DND-41 (cell line): ENCODE measurements around the gene GDA.

Experiments
- ATAC-seq: fragments of 200-7000 bp; cut with Tn5 transposase; 3 replicates; pipeline ENCODE4 v1.9.1; 2021; ENCODE audit warnings: low read depth; ENCODE audit not compliant: insufficient read depth
- DNase-seq: peaks from one replicate; pipeline ENCODE4 v3.0.0-alpha.2; 2020
- H2AFZ ChIP-seq: 2 replicates; pipeline ENCODE4 v1.6.0; 2012; ENCODE audit warnings: low read depth, low read length
- H3K27ac ChIP-seq: 2 replicates; pipeline ENCODE4 v1.5.1; 2012; ENCODE audit warnings: low read length, inconsistent platforms
- H3K27me3 ChIP-seq: fragments of 200-600 bp; sonication (generic); 2 replicates; pipeline ENCODE4 v1.6.0; 2012; ENCODE audit warnings: low read length, mild to moderate bottlenecking, inconsistent platforms; ENCODE audit not compliant: insufficient read depth, poor library complexity
- H3K36me3 ChIP-seq: 2 replicates; pipeline ENCODE4 v1.5.1; 2012; ENCODE audit warnings: low read length, inconsistent platforms; ENCODE audit not compliant: insufficient read depth
- H3K4me1 ChIP-seq: 2 replicates; pipeline ENCODE4 v1.5.1; 2012; ENCODE audit warnings: mild to moderate bottlenecking, low read length; ENCODE audit not compliant: insufficient read depth
- H3K4me2 ChIP-seq: 2 replicates; pipeline ENCODE4 v1.6.0; 2012; ENCODE audit warnings: mild to moderate bottlenecking, moderate library complexity, low read length, inconsistent platforms; ENCODE audit not compliant: insufficient read depth
- H3K4me3 ChIP-seq, 2 experiments: fragments of 200-600 bp in 1 of 2; shearing (Covaris generic) in 1 of 2; 2 replicates each; pipeline ENCODE4 v1.5.1; 2012 to 2016; ENCODE audit warnings: inconsistent platforms in 2 of 2, low read length in 2 of 2, mild to moderate bottlenecking in 2 of 2, low read depth in 1 of 2, moderate library complexity in 1 of 2
- H3K79me2 ChIP-seq: 2 replicates; pipeline ENCODE4 v1.6.0; 2012; ENCODE audit warnings: low read length, inconsistent platforms; ENCODE audit not compliant: insufficient read depth
- H3K9ac ChIP-seq: 2 replicates; pipeline ENCODE4 v1.6.0; 2012; ENCODE audit warnings: low read depth, mild to moderate bottlenecking, inconsistent platforms, low read length, moderate library complexity
- H3K9me3 ChIP-seq: 2 replicates; pipeline ENCODE4 v1.5.1; 2012; ENCODE audit warnings: low read length, moderate library complexity, mild to moderate bottlenecking, inconsistent platforms; ENCODE audit not compliant: insufficient read depth, severe bottlenecking
- H4K20me1 ChIP-seq: 2 replicates; pipeline ENCODE4 v1.6.0; 2012; ENCODE audit warnings: low read length; ENCODE audit not compliant: insufficient read depth
- CTCF ChIP-seq: IDR thresholded peaks from 2 replicates; pipeline ENCODE4 v1.5.1; 2012; ENCODE audit warnings: borderline replicate concordance, low read length, moderate library complexity, mild to moderate bottlenecking; ENCODE audit not compliant: poor library complexity, severe bottlenecking; ENCODE audit errors: extremely low read depth
- EZH2 ChIP-seq: IDR thresholded peaks from 3 replicates; pipeline ENCODE4 v1.6.1; 2012; ENCODE audit warnings: borderline replicate concordance, low read depth, mild to moderate bottlenecking, moderate library complexity, low read length, inconsistent platforms; ENCODE audit not compliant: severe bottlenecking

GDA gene

GRCh38 chr9:72271613-72272478 is 122.6 kb downstream of the GDA start:
- Histone ChIP-seq H3K9ac (no peak overlapping the region), H3K4me1 (no peaks in the 10 kb centered on the region), H3K9me3 (no peaks in the 10 kb centered on the region), H3K4me3 (no peak overlapping the region), H3K79me2 (no peaks in the 10 kb centered on the region), H3K27ac (no peak overlapping the region), H4K20me1 (no peaks in the 10 kb centered on the region), H3K4me2 (no peak overlapping the region), H2AFZ (no peak overlapping the region), H3K36me3 (no peaks in the 10 kb centered on the region), H3K27me3 (no peaks in the 10 kb centered on the region)
- DNase-seq (peak; percentile 47), ATAC-seq (peak; percentile 69; the same call in 2 of the 3 replicates)
- TF ChIP-seq EZH2, result no peak
- peak; percentile 80 for TF ChIP-seq CTCF

DNA sequence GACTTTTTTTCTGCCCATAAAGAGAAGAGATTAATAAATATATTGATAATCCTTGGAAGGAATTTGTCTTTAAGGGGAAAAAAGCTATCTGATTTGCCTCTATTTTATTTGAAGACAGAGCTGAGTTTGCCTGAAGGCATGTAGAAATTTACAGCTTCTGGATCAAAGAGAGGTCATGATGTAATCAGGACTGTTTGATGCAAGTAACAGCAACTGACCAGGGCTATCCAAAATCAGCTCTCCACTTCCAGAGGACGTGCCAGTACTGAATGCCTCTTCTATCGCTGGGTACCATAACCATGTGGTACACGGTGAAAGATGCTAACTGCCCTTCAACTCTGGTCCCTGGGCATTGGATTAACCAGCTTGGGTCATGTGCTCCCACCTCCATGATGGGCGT is 125.2 kb downstream of the GDA start:
- no peak for ATAC-seq
- no peaks in the 10 kb centered on the region for H3K9me3 ChIP-seq

DNA sequence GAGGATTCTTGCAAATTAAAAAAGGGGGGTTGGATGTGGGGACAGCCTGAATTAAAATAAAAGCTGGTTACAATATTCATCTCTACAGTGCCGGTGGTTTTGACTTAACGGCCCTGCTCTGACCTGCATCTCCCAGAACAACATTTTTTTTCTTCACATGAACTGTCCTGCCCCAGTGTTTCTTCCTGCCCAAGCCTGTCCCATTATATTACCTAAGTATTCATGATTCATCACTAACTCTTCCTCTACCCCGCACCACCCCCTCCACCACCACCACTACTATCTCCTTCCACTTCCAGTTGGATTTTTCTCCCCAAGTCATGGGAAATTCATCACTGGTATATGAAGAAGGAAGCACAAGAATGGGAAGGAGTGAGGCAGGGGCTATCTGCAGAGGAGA is 125.7 kb downstream of the GDA start:
- no peak overlapping the region for H3K4me3 ChIP-seq
- H2AFZ ChIP-seq, result no peak overlapping the region
- no peak overlapping the region for H3K9ac ChIP-seq
- no peaks in the 10 kb centered on the region for H4K20me1 ChIP-seq
- H3K27me3 ChIP-seq, result peaks cover 3% of the 10 kb centered on the region
- H3K9me3 ChIP-seq, result no peaks in the 10 kb centered on the region
- no peaks in the 10 kb centered on the region for H3K4me1 ChIP-seq
- H3K36me3 ChIP-seq, result no peaks in the 10 kb centered on the region
- DNase-seq (no peak), ATAC-seq (no peak)
- TF ChIP-seq CTCF (no peak), EZH2 (no peak)
- no peak overlapping the region for H3K27ac ChIP-seq
- no peak overlapping the region for H3K4me2 ChIP-seq
- no peaks in the 10 kb centered on the region for H3K79me2 ChIP-seq

More for the DNA sequence above, 125.2 kb downstream of the GDA start:
- no peaks in the 10 kb centered on the region for H4K20me1 ChIP-seq
- peaks cover 3% of the 10 kb centered on the region for H3K27me3 ChIP-seq
- TF ChIP-seq CTCF (no peak), EZH2 (no peak)
- H3K36me3 ChIP-seq, result no peaks in the 10 kb centered on the region
- H3K4me1 ChIP-seq, result no peaks in the 10 kb centered on the region
- no peak overlapping the region for H3K4me3 ChIP-seq
- no peak overlapping the region for H2AFZ ChIP-seq
- no peak overlapping the region for H3K4me2 ChIP-seq
- DNase-seq, result no peak
- no peak overlapping the region for H3K27ac ChIP-seq
- no peak overlapping the region for H3K9ac ChIP-seq
- H3K79me2 ChIP-seq, result no peaks in the 10 kb centered on the region
